Esophagus (tissue), 2 donors: ENCODE data around the gene SHC1. TPM values are rescaled to one million over a fixed set of nuclear protein-coding genes. Genes with fewer than 3 reads are reported as not detected.

Experiments used
- H3K27ac ChIP-seq, 2 donors: one replicate each; pipeline ENCODE4 v1.5.1; 2013; ENCODE audit warnings: low read depth in 2 of 2, mild to moderate bottlenecking in 2 of 2, inconsistent platforms in 1 of 2, low read length in 1 of 2, moderate library complexity in 1 of 2
- H3K27me3 ChIP-seq, 2 donors: one replicate each; pipeline ENCODE4 v1.6.1; 2013; ENCODE audit warnings: low read length in 2 of 2, control low read depth in 1 of 2, mild to moderate bottlenecking in 1 of 2; ENCODE audit not compliant: insufficient read depth in 2 of 2, control insufficient read depth in 1 of 2
- H3K36me3 ChIP-seq, 2 donors: one replicate each; pipeline ENCODE4 v1.6.1; 2013; ENCODE audit warnings: low read length in 1 of 2; ENCODE audit not compliant: control insufficient read depth in 2 of 2, insufficient read depth in 2 of 2
- H3K4me1 ChIP-seq, 2 donors: one replicate each; pipeline ENCODE4 v1.6.1; 2013; ENCODE audit warnings: low read length in 1 of 2; ENCODE audit not compliant: control insufficient read depth in 2 of 2, insufficient read depth in 2 of 2
- H3K4me3 ChIP-seq, 2 donors: one replicate each; pipeline ENCODE4 v1.5.1; 2013; ENCODE audit warnings: low read length in 2 of 2, mild to moderate bottlenecking in 2 of 2, low read depth in 1 of 2, moderate library complexity in 1 of 2
- H3K9me3 ChIP-seq, 2 donors: one replicate each; pipeline ENCODE4 v1.6.1; 2013; ENCODE audit warnings: mild to moderate bottlenecking in 2 of 2, low read depth in 1 of 2, low read length in 1 of 2, moderate library complexity in 1 of 2; ENCODE audit not compliant: control insufficient read depth in 2 of 2, insufficient read depth in 1 of 2
- WGBS, 2 donors: extraction: QIAGEN DNeasy Blood & Tissue Kit; methylation state at CpG; one replicate each; pipeline ENCODE4 v1.1.7; 2013; 5-methylcytosine and 5-hydroxymethylcytosine counted together
- polyA plus RNA-seq, 2 donors: library from polyadenylated mRNA; stranded (reverse); fragments of 200-250 nt; gene quantifications; one replicate each; pipeline ENCODE4 v1.2.3, GENCODE V29; 2013
- donor health status: healthy with polysubstance abuse.
- donor health status: Bipolar disorder and iron deficiency.

The SHC1 gene
- polyA plus RNA-seq, 2 donors, result 28.8 to 38.8 TPM

- no peaks in the 10 kb centered on the region for H3K9me3 ChIP-seq
- H3K36me3 ChIP-seq, result peaks cover 0 to 5% of the 10 kb centered on the region in 2 donors
- WGBS, 2 donors, result 0% methylated on average over 30 of the region's 30 CpGs
- no peaks in the 10 kb centered on the region for H3K27me3 ChIP-seq
- peak overlapping the region; percentile 44 to 70 for H3K4me3 ChIP-seq
- H3K4me1 ChIP-seq, result peaks cover 10 to 20% of the 10 kb centered on the region in 2 donors
- H3K27ac ChIP-seq, result peak overlapping the region; percentile 91 to 97
These were observed 4.4 kb upstream of the SHC1 start for GRCh38 chr1:154974808-154975408.

GRCh38 chr1:154974102-154974807 is 3.7 kb upstream of the SHC1 start, which contains the start of gene CKS1B:
CKS1B (plus strand) TSS chr1:154974681; CDS start chr1:154974746, 65 bp downstream.
- 0% methylated on average over 47 of the region's 47 CpGs for WGBS, 2 donors
- Histone ChIP-seq H3K27me3 (no peaks in the 10 kb centered on the region), H3K4me1 (peaks cover 15 to 24% of the 10 kb centered on the region in 2 donors), H3K36me3 (peaks cover 0 to 5% of the 10 kb centered on the region in 2 donors), H3K9me3 (no peaks in the 10 kb centered on the region), H3K27ac (peak within 1 kb of the TSS; percentile 98 to 100), H3K4me3 (peak within 1 kb of the TSS; percentile 65 to 86)

GRCh38 chr1:154973344-154974101 is 3.0 kb upstream of the SHC1 start:
- H3K4me3 ChIP-seq, result peak overlapping the region; percentile 65 to 86
- peak overlapping the region; percentile 98 to 100 for H3K27ac ChIP-seq
- peaks cover 2 to 5% of the 10 kb centered on the region in 2 donors for H3K36me3 ChIP-seq
- no peaks in the 10 kb centered on the region for H3K27me3 ChIP-seq
- H3K9me3 ChIP-seq, result no peaks in the 10 kb centered on the region
- H3K4me1 ChIP-seq, result peaks cover 15 to 29% of the 10 kb centered on the region in 2 donors
- WGBS, 2 donors, result 0 to 5% methylated on average over 28 to 37 of the region's 37 CpGs

GRCh38 chr1:154972517-154973343 is 2.2 kb upstream of the SHC1 start:
- 19 to 22% methylated on average over 18 of the region's 18 CpGs for whole genome bisulfite sequencing, 2 donors
- Histone ChIP-seq H3K9me3 (no peaks in the 10 kb centered on the region), H3K27me3 (no peaks in the 10 kb centered on the region), H3K27ac (peak overlapping the region; percentile 98 to 100), H3K4me3 (peak overlapping the region in 1 of 2 donors; percentile 86), H3K4me1 (peaks cover 15 to 29% of the 10 kb centered on the region in 2 donors), H3K36me3 (peaks cover 5 to 9% of the 10 kb centered on the region in 2 donors)

- Histone ChIP-seq H3K4me1 (peaks cover 15 to 29% of the 10 kb centered on the region in 2 donors), H3K4me3 (no peak overlapping the region), H3K27ac (peak overlapping the region; percentile 98 to 100), H3K27me3 (no peaks in the 10 kb centered on the region), H3K36me3 (peaks cover 9 to 12% of the 10 kb centered on the region in 2 donors), H3K9me3 (no peaks in the 10 kb centered on the region)
- WGBS, 2 donors, result 54 to 60% methylated on average over 3 of the region's 3 CpGs
These were observed 1.6 kb upstream of the SHC1 start for GRCh38 chr1:154972213-154972516.

- Histone ChIP-seq H3K9me3 (no peaks in the 10 kb centered on the region), H3K4me3 (no peak overlapping the region), H3K4me1 (peaks cover 15 to 29% of the 10 kb centered on the region in 2 donors), H3K27me3 (no peaks in the 10 kb centered on the region), H3K36me3 (peaks cover 9 to 13% of the 10 kb centered on the region in 2 donors), H3K27ac (peak overlapping the region; percentile 93 to 99)
- WGBS, 2 donors, result 34 to 35% methylated on average over 10 of the region's 10 CpGs
These were observed 923 bp upstream of the SHC1 start for GRCh38 chr1:154971341-154971998.

GRCh38 chr1:154969860-154970452 is 591 bp downstream of the SHC1 start:
- no peaks in the 10 kb centered on the region for H3K27me3 ChIP-seq
- peak overlapping the region; percentile 1 to 13 for H3K4me3 ChIP-seq
- H3K4me1 ChIP-seq, result peaks cover 15 to 29% of the 10 kb centered on the region in 2 donors
- H3K27ac ChIP-seq, result peak overlapping the region; percentile 93 to 99
- 28 to 38% methylated on average over 22 of the region's 22 CpGs for WGBS, 2 donors
- H3K36me3 ChIP-seq, result peaks cover 20 to 26% of the 10 kb centered on the region in 2 donors
- no peaks in the 10 kb centered on the region for H3K9me3 ChIP-seq

DNA sequence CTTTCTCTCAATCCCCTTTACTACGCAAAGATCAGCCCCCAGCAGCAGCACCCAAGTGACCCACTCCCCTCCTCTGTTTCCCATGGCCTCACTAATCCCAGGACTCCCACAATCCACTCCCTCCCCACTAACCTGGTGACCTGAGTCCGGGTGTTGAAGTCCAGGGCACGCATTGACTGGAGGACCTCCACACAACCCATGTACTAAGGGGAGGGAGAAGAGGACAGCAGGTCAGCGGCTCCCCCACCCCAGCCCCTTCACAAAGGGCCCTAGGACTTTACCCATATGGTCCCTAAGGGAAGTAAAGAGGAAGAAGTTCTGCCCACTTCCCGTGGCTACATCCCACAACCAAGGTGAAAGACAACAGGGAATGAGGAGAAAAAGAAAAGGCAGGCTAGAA is 1.3 kb downstream of the SHC1 start:
- WGBS, 2 donors, result 64 to 68% methylated on average over 5 of the region's 5 CpGs
- Histone ChIP-seq H3K4me3 (peak overlapping the region in 1 of 2 donors; percentile 13), H3K4me1 (peaks cover 15 to 29% of the 10 kb centered on the region in 2 donors), H3K9me3 (no peaks in the 10 kb centered on the region), H3K27ac (peak overlapping the region in 1 of 2 donors; percentile 99), H3K27me3 (no peaks in the 10 kb centered on the region), H3K36me3 (peaks cover 20 to 30% of the 10 kb centered on the region in 2 donors)
